Spleen (tissue), 7 donors: ENCODE measurements around the gene CLIC5.

ENCODE experiments used
- CTCF ChIP-seq, 11 experiments: fragments of 200-600 bp in 7 of 11; fragments of 450-650 bp in 4 of 11; sonication (generic) in 4 of 11; IDR thresholded peaks in 8 of 11; conservative IDR thresholded peaks in 3 of 11; 1 replicate in 7 of 11; 2 replicates in 4 of 11; pipeline versions ENCODE4 v1.4.0 to v1.8.0; 2016 to 2021; ENCODE audit warnings: antibody characterized with exemption in 11 of 11, inconsistent platforms in 4 of 11, mild to moderate bottlenecking in 1 of 11
- POLR2A ChIP-seq, 3 donors: fragments of 450-650 bp; IDR thresholded peaks; one replicate each; pipeline ENCODE4 v1.5.1; 2017; ENCODE audit warnings: antibody characterized with exemption in 3 of 3, mild to moderate bottlenecking in 1 of 3
- donor health status: DM: no; HTN: no; CAD: no; lungs with moderate emphysema.
- donor health status: DM: no; HTN: no; CAD: no.
- donor health status: DM: no; HTN: no; CAD: no.

- TF ChIP-seq POLR2A (IDR thresholded peaks at IDR 0.05) (no peak), CTCF (IDR thresholded peaks at IDR 0.05 in 8 of 11, conservative IDR thresholded peaks at IDR 0.05 in 3 of 11) (no peak)
Measured at GRCh38 chr6:46039646-46040045, 24.0 kb upstream of the CLIC5 start.
